Caki2 (cell line): ENCODE measurements around the gene SLC12A5. TPM values are rescaled to one million over a fixed set of nuclear protein-coding genes. Genes with fewer than 3 reads are reported as not detected.

Experiments
- DNase-seq: peaks from one replicate; pipeline ENCODE4 v3.0.0-alpha.2; 2015; ENCODE audit warnings: low read depth
- in situ Hi-C: cut with HindIII; loops from 2 replicates; pipeline ENCODE4 v1.10.0; 2016; ENCODE audit warnings: low sequenced_read_pairs, low pct_unique_long_range_greater_than_20kb, mixed read lengths
- total RNA-seq: library from RNA; depleted of rRNA; stranded (reverse); fragments of >200 nt; shearing (Covaris generic); gene quantifications from 2 replicates; pipeline ENCODE4 v1.2.3, GENCODE V29; 2014; ENCODE audit warnings: low replicate concordance

Gene SLC12A5
- total RNA-seq, 1 experiment from 2014 or later = 7.9 TPM

DNA sequence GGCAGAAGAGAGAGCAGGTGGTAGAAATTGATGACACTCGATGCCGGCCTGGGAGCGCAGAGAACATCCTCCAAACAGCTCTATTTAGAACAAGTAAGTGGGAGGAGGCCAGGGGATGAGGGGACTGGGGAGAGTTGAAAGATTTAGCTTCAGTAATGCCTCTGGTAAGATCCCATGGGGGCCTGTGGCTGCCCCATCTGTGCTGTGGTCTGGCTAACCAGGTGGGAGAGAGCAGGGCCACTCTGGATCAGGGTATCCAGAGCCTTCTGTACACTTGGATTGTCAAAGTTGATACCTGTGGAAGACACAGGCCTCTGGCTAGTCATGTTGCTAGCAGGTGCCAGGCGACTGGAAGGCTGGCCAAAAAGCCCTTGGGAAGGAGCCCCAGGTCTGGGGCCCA lies 33.1 kb downstream of the SLC12A5 start:
- no peak for DNase-seq
- in situ Hi-C loops = no loop called here

DNA sequence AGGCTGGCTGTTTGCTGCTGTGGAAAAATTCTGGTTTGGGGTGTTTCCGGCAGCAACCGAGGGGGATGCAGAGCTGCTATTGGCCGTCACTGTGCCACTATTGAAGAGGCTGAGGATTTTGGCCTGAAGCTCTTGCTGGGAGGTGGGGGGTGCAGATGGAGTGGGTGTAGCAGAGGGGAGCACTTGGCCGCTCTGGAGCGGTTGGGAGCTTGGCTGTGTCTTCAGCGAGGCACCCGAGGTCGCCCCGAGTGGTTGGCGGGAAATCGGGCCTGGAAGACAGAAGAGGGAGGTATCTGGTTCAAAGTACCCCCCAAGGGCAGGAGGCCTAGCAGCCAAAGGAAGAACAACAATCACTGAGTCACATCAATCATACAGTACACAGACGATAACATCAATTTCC lies 33.6 kb downstream of the SLC12A5 start:
- DNase-seq = no peak
- in situ Hi-C loops = no loop called here

DNA sequence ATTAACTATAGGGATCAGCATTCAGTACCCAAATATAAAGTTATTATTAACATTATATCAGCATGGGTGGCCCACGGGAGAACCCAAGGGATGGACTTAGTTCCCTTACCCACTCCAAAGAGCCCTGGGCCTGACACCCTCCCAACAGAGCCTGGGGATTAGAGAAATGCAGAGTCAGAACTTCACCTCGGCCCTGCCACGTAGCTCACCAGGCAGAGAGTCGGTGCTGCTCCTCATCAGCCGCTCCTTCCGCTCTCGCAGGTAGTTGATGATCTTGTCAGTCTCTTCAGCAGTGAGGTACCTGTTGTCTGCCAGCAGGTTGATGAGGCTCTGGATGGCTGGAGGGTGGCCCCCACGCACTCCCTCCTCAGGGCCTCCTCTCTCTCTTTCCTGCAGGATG lies 34.1 kb downstream of the SLC12A5 start:
- no peak for DNase-seq
- in situ Hi-C loops = no loop called here

DNA sequence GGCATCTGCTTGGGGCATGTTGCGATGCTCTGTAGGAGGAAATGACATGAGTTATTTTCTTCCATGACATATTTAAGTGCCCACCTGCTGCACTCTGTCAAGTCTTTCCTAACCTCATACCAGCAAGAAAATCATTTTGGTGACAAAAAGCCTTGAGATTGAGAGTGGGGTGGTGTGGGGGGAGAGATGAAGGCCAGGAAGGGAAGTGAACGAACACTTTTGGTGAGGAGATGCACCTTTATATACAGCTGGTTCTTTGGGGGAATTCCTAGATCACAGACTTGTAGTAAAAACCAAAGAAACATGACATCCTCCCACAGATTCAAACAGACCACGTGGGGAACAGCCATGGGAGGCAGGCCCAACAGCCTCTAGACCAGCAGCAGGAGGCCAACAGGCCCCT lies 34.6 kb downstream of the SLC12A5 start:
- in situ Hi-C loops = no loop called here
- DNase-seq = no peak

DNA sequence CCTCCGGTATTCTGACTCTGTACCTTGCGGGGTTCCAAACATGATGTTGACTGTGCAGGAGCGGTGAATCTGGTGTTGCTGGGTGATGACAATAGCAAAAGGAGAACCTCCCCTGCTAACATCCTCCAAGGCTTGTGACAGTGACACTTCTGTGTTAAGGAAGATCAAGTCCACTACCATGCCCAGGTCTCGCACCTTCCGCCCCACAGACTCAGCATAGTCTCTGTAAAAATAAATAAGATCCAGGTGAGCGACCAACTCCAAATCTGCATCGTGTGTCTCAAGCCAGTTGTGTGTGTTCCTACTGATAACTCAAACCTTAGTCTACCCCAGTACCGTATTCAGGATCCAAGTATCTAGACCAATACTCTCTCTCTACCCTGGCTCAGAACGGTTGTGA lies 36.0 kb downstream of the SLC12A5 start:
- DNase-seq = no peak
- in situ Hi-C loops = no loop called here

DNA sequence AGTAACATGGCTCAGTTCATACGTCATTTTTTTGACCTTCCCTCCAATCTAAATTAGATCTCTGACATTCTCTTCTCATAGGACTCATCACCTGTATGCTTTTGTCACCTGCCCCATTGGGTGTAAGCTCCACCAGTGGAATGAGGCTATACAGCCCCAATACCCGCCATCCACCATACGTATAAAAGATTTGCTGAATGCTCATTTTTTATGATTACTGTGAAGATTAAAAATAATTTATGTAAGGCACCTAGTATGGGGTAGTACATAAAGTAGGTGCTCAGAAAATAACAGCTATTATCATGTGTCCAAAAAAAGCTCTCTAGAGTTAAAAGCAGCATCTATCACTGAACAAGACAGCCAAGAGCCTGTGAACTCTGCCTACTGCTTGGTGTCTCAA lies 36.7 kb downstream of the SLC12A5 start:
- no peak for DNase-seq
- in situ Hi-C loops = no loop called here

DNA sequence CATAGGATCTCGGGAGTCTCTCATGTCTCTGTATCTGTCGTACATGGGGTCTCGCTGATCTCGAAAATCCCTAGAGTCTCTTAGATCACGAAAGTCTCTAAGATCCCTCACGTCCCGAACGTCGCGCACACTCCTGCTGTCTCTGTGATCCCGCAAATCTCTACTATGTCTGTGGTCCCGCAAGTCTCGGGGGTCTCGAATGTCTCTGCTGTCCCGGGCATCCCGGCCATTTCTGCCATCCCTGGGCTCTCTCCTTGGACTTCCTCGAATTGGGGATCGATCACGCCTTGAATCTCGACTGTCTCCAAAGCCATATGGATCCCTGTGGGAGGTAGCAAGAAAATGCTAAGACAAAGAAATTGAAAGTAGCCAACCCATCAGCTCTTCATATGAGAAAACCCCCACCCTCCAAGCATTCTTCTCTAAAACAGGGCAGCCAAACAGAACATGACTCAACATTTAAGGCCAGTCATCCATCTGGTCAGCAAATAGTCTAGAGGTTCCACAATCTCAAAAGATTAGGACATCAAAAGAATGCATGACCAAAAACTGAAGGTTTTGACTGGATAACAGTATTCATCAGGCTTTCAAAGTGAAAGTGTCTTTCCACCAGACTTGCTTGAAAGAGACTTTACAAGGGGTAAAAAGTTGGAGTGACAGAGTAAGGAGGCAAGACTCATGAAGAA lies 41.3 kb downstream of the SLC12A5 start:
- in situ Hi-C loops = no loop called here
- DNase-seq = no peak

DNA sequence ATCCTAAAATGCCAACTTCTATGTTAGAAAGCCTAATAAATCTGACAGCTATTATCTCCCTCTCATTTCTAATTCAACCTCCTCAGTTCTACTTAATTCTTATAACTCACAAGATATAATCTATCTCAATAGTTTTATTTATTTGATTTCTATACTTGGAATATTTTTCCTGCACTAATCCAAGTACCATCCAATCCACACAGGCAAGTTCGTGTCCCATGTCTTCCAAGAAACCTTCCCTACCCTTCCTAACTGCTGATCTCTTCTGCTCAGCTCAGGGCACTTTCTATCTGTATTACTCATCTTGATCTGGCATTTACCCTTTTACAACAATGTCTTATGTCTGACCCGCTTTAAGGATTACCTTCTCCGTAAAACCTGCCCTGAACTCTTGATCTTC lies 42.6 kb downstream of the SLC12A5 start:
- in situ Hi-C loops = no loop called here
- no peak for DNase-seq

DNA sequence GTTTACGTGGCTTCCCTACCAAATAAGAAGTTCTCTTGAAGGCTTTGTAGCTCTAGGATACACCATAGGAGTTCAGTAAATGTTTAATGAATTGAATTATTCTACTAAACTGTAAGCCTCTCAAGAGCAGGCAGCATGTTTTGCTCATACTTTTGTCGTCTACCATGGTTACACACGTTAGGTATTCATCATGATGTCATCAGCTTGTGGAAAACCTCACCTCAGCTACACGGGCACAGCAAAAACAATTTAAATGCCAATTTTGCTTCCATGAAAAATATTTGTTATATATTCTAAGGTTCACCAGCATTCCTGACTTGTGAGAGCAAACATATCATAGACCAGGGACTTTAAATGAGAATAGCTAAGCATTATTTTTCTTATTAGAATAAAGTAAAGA lies 44.0 kb downstream of the SLC12A5 start:
- in situ Hi-C loops = no loop called here
- DNase-seq = no peak

DNA sequence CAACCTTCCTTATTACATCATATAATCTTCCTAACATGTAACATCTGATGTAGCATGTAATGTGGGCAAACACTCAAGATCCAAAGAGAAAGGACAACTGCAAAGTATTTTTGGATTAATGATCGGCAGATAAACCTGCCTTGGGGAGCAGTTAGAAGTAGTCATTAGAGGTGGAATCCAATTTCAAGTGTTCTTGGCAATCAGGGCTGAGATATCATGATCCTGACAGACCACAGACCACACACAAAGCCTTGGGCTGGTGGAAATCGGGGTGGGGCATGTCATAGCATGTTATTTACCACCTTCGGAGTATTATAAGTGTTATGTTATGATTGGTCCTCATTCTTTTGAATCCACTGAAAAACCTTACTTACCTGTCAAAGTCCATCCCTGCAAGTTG lies 44.4 kb downstream of the SLC12A5 start:
- in situ Hi-C loops = no loop called here
- DNase-seq = no peak

DNA sequence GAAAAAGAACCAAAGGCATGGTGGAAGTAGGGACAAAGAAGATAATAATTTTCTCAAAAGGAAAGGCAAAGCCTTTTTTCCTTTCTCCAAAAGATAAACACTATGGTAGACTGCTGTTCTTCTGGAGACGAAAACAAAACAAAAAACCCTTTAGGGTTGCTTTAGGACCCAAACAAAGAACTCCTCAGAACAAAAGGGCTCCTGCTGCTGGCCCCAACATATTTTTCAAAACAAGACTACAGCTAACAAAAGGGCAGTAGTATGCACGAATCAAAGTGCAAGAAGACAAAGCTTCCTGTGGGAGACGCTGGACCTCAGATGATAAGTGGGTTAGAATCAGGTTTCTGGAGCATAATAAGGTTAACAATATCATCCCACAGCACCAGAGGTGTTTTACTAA lies 45.0 kb downstream of the SLC12A5 start:
- no peak for DNase-seq
- in situ Hi-C loops = no loop called here

DNA sequence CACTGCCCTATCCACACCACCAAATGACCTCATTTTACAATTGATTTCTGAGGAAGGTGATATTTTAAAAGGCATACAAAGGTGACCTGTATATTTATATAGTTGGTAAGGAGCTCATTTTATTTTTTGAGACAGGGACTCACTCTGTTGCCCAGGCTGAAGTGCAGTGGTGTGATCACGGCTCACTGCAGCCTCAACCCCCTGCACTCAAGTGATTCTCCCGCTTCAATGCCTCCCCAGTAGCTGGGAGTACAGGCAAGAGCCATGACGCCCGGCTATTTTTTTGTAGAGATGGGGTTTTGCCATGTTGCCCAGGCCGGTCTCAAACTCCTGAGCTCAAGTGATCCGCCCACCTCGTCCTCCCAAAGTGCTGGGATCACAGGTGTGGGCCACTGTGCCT lies 47.8 kb downstream of the SLC12A5 start:
- in situ Hi-C loops = no loop called here
- DNase-seq = no peak

DNA sequence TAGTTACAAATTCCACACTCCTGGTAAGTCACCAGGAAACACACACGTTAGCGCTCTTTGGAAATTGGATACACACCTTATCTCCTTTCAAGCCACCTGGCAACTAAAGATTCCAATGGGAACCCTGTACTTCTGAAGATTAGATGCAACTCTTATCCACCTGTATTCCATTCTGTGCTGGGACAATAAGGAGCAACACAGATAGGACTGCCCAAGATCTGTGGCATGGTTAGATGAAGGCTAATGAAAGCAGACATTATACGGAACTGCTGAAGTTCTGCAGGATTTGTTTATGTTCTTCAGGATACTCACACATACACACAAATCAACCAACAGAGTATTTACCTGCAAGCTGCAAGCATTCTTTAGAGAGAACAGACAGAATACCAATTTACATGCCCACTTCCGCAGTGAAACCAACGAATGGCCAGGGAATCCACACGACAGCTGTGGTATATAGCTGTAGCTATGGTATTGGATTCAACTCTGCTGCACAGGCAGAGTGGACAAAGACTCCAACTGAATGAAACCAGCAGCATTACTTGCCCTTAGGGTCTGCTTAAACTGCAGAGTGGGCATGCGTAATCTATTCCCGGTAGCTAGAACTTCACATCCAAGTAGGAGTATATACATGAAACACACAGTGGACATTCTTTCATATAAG lies 48.8 kb downstream of the SLC12A5 start:
- in situ Hi-C loops = no loop called here
- DNase-seq = no peak

DNA sequence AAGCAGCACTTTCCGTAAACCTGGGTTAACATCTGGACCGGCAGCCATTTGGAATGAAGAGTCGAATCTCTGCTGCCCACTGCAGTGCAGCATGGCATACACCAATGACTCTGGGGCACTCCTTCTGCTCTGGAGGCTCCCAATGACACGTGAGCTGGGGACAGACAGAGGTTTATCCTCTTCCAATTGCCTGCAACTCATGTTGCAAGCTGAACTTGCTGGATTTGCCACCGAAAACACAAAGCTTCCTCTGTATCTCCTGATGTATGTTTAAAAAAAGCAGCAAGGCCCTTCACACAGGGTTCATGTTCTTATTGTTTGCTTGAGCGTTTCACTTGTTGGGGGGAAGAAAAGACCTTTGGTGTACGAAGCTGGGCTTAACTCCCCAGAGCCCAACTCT lies 49.9 kb downstream of the SLC12A5 start:
- in situ Hi-C loops = no loop called here
- no peak for DNase-seq

DNA sequence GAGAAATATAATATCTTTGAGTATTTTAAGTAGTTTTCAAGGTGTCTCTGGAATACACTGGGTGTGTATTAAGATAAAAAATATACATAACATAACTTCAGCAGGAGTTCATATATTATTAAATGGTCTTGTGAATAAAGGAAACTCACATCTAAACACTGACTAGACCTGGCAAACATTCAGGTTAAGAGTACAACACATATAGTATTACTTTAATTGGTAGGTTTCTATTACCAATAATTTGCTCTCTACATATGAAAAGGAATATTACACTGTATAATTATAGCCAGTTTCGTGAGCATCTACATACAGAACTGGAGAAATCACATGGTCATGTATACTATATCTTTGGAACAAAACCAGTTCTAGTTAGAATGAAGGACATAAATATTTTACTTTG lies 52.1 kb downstream of the SLC12A5 start:
- DNase-seq = no peak
- in situ Hi-C loops = no loop called here

DNA sequence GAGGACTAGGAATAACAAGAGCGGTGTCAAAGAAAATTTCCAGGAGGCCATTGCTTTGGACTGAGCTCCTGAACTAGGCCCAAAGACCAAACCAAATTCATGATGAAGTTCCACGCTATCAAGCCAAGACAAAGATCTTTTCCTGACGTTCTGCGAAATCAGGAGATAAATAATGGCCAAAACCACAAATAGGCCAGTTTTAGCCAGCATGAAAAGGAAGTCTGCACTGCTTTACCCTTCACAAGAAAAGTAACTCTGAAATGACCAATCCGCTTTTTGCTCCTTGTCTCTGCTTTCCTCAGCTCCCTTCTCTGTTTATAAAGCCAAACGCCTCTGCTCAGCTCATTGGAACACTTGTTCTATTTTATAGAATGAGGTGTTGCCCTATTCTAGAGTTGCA lies 54.1 kb downstream of the SLC12A5 start:
- no peak for DNase-seq
- in situ Hi-C loops = no loop called here

DNA sequence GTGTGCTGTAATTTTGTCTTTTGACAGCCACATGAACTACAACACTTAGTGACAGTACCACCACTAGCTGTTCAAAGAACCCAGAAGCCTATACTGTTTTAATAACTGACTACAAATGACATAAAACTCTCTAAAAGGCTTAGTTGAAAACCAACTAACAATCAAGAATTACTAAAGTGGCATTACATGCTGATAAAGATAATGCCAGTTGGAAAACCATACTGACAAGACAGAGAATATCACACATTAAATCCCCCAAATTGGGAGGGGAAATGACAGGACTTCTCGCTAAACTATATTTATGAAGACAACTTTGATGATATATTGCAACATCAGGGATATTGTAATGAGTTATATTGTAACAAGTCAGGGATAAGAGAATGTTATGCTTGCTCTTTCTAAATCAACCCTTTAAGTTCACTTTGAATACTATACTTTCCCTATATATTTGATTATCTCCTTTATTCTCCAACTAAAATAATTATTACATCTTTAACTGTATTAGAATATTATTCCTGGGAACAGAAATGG lies 54.6 kb downstream of the SLC12A5 start:
- in situ Hi-C loops = no loop called here
- DNase-seq = no peak

DNA sequence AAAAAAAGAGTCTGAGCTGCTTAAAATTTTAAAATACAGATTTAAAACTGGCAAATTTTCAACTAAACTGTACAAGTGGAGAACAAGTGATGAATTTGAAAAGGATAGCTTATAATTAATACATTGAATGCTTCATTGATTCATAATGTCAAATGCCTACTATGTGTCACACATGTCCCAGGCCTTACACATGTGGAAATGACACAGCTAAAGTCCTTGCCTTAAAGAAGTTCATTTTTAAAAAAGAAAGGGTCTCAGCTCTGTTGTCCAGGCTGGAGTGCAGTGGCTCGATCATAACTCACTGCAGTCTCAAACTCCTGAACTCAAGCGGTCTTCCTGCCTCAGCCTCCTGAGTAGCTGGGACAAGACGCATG lies 55.8 kb downstream of the SLC12A5 start:
- in situ Hi-C loops = no loop called here
- DNase-seq = no peak

DNA sequence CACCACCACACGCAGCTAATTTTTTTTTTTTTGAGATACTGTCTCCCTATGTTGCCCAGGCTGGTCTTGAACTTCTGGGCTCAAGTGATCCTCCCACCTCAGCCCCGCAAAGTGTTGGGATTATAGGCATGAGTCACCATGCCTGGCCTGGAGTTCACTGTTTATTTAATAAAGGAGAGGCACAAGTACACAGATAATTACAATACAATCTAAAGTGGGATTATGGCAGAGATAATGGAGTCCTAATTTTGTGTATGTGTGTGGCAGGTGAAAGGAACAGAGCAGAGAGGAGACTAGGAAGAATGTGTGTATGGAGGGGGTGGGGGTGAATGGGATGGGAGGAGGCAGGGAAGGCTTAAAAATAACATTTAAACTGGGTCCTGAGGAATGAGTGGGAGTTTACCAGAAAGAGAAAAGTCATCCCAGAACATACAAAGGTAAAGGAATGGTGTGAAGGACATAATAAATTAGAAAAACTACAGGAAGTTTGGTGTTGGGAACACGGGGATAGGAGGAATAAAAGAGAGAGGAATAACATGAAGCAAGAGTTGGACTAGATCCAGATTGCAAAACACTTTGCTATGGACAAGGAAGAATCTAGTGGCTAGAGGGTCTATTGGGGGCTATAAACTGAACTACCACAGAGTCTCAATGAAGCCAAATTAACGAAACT lies 56.3 kb downstream of the SLC12A5 start:
- no peak for DNase-seq
- in situ Hi-C loops = no loop called here

DNA sequence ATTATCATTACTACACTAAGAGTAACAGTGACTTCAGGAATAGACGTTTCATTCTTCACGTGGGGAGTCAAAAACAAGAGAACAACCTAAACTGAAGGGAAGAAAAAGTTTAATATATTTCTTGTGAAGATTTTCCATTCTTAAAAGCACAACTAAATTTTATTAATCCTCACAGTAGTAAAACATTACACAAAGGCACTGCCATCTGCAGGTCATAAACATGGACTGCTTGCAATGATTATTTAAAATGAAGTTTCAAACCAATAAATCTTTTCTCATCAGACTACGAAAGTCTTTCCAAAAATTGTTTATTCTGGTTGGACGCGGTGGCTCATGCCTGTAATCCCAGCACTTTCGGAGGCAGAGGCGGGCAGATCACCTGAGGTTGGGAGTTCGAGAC lies 58.1 kb downstream of the SLC12A5 start:
- in situ Hi-C loops = no loop called here
- peak; percentile 21 for DNase-seq
